Frontal cortex (tissue), 4 donors: ENCODE measurements around the gene OSCP1. TPM values are rescaled to one million over a fixed set of nuclear protein-coding genes. Genes with fewer than 3 reads are reported as not detected.

Source experiments
- DNase-seq, 2 donors: peaks; one replicate each; pipeline ENCODE4 v3.0.0; 2012; ENCODE audit warnings: low spot score in 2 of 2
- FAIRE-seq: peaks from 2 replicates; lab custom pipeline; 2012; peaks lifted over from hg19 to GRCh38; lab: Jason Lieb, UNC
- total RNA-seq: library from RNA; depleted of rRNA; stranded (reverse); fragments of >200 nt; gene quantifications from one replicate; pipeline ENCODE4 v1.2.3, GENCODE V29; 2014
- donor health status: control.
- donor health status: control.
- donor health status: control.

The OSCP1 gene
- total RNA-seq, 1 donor from 2014 or later: 20.8 TPM

DNA sequence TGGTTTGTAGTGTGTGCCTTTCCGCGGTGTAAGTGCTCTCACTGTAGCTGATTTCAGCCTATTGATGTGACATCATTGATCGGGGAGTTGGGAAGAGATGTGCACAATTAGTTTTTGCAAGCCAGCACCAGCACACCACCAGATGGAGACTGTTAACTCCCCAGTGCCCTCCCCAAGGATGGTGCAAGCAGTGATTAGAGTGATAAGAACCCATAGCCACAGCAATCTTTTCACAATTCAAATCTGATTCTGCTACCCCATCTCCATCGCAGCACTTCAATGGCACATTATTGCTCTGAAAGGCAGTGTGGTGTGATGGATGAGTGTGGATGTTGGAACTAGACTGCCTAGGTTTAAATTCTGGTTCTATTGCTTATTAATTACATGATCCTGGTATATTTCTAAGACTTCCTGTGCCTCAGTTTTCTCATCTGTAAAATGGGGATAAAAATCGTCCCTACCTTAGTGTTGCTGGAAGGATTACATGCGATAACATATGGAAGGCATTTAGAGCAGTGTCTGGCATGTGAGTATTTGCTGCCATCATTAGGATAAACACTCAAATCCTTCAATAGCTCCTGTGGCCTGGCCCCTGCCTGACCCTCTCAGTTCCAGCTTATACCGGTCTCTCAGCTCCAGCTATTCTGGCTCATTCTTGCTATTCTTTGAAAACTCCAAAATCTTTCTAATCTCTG is 25.8 kb upstream of the OSCP1 start:
- FAIRE-seq (no peak), DNase-seq (no peak)

DNA sequence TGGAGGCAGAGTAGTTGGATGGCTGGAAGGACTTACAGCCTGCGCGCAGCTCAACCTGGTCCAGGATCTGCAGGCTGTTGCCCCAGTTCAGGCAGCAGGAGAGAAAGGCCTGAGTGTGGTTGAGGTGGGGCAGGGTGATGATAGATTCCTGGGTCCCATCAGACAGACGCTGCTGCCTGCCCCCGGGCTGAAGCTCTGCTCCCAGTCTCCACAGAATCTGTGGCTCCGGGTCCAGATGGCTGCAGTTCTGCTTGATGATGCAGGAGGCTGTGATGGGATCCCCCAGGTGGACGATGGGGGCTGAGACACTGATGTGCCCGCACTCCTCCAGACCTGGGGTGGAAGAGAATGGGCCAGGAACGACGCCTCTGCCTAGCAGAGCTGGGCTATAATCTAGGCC is 25.1 kb upstream of the OSCP1 start:
- FAIRE-seq (no peak), DNase-seq (no peak)

DNA sequence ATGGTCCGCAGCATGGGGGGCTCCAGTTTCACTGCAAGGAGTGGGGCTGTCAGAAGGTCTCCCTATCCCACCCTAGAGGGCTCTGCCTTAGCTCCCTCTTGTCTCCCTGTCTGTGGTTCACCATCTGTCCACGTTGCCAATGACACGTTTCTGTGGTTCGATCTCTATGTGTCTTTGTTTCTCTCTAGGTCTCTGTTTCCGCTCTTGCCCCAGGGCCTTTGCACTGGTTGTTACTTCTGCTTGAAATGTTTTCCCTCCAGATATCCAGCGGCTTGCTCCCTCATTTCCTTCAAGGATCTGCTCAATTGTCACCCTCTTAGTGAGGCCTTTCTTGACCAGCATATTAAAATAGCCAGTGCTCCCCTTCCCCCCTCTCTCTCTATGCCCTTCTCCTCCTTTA is 22.4 kb upstream of the OSCP1 start:
- DNase-seq (no peak), FAIRE-seq (no peak)

DNA sequence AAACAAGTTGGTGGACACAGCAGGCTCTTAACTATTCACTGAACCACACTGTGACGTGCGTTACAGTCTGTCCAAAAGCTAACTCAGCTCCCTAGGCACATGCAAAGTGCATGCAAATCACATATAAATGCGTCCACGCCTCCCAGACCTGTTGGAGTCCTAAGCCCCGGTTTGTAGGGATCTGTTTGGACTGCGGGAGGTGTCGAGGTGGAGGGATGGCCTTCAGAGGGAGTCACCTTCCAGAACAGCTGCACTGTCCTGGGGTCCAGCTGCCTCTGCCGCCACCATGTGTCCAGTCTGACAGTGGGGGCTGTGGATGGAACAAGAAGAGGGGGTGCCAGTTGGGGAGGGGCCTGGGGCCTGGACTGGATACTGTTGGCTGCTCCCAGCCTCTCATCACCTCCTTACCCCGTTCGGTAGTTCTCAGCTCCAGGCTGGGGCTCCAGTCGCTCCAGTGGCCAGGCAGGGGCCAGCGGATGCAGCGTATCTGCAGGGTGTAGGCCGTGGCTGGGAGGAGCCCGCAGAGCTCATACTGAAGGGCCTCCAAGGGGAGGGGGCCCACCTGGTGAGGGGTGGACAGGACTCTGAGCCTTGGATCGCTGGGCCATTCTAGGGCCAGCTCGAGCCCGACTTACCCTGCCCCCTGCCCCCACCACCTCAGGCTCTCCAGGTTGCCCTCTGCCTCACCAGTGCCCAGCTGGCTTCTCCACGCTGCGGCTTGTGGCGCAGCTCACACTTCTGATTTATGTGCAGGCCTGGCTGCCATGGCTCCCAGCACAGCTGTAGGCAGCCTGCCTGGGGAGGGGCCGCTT is 21.8 kb upstream of the OSCP1 start:
- DNase-seq (no peak), FAIRE-seq (no peak)

DNA sequence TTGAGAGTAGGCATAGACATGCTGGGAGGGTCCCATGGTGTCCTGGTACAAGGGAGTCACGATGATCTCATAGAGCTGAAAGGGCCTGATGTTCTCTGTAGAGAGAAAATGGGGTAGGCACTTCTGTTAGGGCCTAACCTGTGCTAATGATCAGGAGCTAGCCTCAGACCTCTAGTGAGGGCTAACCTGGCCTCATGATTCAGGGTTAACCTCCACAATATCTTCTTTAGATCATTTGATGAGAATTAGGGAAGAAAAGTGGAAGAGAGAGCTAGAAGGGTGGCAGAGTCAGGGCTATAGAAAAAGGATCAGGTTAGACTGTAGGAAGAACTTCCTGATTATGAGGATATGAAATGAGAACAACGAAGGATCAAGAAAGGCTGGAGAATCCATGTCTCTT is 18.9 kb upstream of the OSCP1 start:
- no peak for FAIRE-seq
- no peak for DNase-seq

DNA sequence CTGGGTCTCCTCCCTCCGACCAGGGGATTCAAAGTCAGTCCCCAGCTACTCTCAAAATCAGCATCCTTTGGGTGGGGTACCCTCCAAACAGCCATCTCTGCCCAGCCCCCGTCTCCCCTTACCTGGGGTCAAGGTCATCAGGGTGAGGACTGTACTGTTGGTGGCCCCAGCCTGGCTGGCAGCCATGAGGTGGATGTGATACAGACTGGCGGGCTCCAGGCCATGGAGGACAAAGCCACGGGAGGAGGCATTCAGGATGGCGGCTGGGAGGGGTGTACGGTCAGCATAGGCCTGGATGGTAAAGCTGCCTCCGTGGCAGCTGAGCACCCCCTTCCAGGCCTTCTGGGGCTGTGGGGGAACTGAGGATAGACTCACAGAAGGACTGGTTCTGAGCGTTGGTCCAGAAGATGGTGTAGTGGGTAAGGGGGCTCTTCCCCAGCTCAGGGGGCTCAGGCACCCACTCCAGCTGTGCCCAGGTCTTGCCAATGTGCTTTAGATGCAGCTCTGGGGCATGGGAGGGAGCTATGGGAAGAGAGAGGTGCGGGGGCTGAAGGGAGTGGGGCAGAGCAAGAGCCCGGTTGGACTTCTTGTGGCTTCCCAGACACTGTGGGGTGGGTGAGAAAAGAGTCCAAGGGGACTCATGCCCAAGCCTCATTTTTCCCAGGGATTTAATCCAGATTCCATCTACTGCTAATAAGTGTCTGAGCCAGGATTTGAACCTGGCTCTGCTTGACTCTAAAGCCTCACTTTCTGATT is 17.6 kb upstream of the OSCP1 start:
- DNase-seq (no peak), FAIRE-seq (no peak)

DNA sequence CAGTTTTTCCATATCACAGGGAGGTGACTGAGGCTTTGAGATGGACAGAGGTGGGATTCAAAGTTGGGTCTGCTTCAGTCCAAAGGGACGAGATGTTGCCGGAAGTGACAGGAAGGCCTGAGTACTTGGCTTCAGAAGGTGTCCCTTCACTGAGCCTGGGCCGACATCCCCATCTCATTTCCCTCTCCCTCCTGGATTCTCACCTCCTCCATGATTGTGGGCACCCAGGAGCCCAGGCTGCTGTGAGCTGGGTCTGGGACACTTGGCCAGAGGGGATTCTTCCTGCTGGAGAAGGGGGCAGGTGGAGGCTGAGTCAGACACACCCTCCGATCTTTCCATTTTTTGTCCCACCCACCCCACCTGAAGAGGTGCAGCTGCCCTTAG is 16.8 kb upstream of the OSCP1 start:
- FAIRE-seq (no peak), DNase-seq (no peak)

DNA sequence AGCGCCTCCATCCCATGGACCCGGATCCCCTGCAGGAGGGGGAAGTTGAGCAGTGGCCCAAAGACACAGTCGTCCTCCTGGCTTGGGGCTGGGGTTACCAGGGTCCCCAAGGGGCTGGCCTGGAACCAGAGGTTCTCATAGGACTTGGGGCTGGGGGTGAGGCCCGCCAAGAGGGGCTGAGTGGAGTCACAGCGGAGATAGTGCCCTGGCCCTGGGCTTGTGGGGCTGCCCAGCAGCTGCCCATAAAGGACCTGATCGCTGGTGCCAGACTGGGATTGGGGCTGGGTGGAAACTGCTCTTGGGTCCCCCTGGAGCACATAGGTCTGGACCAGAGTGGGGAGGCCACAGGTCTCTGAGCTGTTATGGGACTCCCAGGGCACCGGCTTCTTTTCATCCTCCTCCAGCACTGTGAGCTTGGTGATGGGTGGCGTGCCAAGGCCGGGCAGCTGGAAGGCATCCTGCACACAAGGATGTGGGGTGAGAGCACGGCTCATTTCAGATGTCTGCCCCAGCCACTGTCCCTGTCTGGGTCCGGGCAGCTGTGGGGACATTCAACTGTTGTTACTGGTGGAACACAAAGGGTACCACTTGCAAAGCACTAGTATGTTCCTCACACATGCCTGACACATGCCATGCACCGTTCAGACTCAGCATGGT is 16.2 kb upstream of the OSCP1 start:
- DNase-seq (no peak), FAIRE-seq (no peak)

DNA sequence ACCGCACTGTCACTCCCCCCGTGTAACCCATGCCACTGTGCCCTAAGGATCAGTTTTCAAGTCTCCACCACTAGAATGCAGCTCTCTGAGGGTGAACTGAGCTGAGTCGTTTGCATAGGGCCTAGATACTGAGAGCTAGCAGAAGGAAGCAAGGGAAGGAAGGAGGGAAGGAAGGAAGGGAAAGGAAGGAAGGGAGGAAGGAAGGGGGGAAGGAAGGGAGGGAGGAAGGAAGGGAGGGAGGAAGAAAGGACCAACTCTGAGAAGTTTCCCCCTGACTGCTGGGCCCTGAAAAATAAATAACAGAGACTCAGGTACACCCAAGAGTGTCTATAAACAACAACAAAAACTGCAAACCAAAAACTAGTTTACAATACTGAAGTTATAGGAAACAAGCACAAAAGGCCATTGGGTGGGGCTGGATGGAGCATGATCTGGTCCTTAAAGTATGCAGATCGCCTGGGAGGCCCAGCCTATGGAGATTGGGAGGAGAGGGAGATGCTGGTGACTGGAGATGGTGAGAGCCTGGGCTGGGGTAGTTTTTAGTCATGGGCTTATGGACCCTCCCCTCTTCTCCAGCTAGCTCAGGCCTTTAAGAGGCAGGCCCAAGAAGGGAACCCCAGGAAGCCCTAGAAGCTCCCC is 15.6 kb upstream of the OSCP1 start:
- DNase-seq: no peak
- no peak for FAIRE-seq

DNA sequence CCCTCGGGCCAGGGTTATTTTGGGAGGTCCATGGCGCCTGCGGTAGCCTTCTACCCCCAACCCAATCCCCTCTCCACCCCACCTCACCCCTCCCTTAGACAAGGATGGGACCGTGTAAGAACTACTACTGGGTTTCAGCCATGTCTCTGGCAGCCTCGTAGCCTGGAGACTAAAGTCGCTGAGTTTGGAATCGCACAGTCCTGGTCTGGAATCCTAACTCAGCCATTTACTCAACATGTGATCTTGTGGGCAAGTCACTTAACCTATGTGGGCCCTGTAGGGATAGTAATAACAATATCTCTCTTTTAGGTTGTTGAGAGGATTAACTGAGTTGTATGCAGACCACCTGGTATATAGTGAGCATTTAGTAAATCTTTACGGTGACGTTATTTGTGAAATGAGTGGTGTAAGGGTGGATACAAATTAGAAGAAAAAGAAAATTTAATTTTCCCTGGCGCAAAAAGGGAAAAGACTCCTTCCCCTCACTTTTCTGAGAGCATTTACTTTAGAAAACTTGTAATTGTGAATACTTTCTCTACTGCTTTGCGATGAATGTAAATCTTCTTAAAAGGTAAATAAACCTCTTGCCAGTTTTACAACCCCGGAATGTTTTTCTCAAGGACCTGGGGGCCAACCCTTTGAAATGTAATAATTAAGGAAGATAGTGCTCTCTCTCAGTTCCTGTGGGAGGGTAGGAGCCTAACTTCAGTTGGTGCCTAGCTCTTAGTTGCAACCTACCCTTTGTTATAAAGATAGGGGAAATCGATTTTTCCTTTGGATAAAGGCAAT is 14.5 kb upstream of the OSCP1 start:
- peak in 1 of 2 donors; percentile 34 for DNase-seq
- no peak for FAIRE-seq

DNA sequence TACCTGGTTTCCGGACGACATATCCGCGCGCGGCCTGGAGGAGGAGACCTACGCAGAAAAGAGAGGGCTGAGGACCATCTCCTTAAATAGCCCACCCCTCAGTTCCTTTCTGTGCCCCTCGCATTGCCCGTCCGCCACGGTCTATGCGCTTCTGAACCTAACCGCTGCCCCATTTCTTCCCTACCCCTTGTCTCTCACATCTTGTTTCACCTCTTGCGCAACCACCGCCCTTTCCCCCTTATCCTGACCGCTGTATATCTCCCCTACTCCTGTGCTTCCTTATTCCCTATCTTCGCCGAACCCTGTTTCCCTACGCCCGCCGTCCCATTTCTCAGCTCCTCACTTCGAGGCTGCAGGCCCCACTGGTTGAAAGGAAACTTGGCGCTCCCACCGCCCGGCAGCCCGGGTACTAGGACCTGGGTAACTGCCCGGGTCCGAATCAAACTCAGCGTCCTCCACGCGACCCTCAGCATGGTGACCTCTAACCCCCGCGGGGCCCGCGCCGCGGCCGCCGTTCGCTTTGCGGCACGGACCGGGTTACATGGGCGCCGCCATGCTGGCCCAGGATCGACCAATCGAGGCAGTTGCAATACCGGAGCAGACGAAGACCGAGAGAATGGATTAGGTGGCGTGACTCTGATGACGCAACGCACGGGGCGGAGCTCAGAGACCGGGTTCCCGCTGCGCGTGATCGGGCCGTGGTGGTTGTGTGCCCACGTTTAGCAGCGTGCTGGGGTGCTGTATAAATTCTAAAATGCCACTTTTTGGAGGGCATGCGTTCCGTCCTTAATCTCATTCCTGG is 13.8 kb upstream of the OSCP1 start, which contains the start of gene MRPS15:
Gene MRPS15 (minus strand): TSS at position 582 of the 802 bp plus-strand sequence. CDS start 109 bp downstream, at position 473.
- DNase-seq (peak; percentile 87 to 97), FAIRE-seq (peak; percentile 21)

DNA sequence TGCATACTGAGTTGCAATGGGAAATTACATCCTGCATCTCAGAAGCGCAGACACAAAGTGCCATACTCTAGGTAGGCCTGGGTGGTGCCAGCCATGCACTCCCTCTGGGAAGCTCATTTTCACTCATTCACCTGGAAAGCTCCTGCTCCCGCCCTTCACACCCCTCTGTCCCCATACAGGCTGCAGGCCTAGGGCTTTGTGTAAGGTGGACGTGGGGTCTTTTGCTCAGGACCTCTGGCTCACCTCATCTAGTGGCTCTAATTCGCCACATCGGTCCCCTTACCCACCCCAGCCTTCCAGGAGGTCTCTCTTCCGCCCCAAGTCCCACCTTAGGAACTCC is 13.2 kb upstream of the OSCP1 start:
- DNase-seq (no peak), FAIRE-seq (no peak)

DNA sequence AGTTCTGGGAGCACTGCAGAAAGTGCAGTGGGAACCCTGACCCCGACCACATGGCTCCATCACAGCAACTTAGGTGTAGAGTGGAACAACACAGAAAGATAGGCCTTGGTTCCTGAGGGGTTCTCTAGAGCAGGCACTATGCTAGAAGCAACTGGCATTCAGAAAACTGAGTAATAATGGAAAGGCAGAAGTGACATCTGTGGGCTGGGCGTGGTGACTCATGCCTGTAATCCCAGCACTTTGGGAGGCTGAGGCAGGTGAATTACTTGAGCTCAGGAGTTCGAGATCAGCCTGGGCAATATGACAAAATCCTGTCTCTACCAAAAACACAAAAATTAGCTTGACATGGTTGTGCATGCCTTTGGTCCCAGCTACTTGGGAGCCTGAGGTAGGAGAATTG is 8.7 kb upstream of the OSCP1 start:
- DNase-seq (no peak), FAIRE-seq (no peak)

DNA sequence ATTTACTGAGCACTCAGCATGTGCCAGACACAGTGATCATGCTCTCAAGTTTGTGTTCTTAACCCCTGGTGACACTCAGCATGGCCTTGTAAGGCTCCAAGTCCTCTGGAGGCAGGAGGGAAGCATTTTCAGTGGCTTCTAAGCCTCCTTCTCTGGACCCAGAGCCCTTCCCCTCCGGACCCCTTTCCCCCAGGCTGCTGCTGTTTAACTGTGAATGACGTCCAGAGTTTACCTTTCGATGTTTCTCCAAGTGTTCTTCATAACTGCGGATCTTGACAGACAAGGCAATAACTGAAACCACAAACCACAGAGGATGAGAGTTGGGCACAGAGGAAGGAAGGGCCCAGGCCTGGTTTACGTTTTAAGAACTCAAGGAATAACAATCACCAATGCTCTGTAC is 7.4 kb upstream of the OSCP1 start:
- no peak for DNase-seq
- no peak for FAIRE-seq

DNA sequence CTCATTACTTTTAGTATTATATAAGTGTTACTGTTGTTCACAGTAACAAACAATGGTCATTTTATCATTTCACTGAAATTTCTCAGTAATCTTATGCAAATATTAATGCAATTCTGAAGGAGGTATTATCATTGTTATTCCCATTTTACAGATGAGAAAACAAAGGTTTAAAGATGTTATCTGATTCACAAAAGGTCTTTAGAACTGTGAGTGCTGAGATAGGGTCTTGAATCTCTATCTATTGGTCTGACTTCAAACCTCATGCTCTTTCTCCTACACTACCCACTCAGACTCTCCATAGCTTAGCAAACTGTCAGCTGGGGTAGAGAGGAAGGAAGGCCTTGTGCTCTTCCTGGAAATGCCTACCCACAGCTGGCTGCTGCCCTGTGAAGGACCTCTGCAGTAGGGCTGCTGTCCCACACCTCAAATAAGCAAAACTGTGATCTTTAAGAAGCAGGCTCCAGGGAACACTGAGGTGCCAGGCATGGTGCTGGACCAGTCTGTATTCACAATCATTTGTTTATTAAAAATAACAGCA is 6.2 kb upstream of the OSCP1 start:
- DNase-seq (no peak), FAIRE-seq (no peak)

DNA sequence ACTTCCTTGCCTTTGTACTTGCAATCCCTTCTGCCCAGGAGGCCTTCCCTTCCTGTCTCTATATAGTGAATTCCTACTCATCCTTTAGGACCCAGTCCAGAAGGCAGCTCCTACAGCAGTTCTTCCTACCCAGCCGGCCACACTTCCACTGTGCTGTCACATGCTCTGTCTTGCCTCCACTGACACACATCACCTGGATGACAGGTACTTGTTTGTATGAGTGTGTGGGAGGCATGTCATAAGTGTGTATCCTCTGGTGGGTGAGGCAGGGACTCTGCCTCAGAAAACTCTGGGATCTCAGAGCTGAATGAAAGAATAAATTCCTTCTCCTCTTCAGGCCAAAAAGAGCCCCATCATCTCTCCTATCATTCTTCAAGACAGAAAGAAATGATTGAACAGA is 5.1 kb upstream of the OSCP1 start:
- DNase-seq: no peak
- no peak for FAIRE-seq

DNA sequence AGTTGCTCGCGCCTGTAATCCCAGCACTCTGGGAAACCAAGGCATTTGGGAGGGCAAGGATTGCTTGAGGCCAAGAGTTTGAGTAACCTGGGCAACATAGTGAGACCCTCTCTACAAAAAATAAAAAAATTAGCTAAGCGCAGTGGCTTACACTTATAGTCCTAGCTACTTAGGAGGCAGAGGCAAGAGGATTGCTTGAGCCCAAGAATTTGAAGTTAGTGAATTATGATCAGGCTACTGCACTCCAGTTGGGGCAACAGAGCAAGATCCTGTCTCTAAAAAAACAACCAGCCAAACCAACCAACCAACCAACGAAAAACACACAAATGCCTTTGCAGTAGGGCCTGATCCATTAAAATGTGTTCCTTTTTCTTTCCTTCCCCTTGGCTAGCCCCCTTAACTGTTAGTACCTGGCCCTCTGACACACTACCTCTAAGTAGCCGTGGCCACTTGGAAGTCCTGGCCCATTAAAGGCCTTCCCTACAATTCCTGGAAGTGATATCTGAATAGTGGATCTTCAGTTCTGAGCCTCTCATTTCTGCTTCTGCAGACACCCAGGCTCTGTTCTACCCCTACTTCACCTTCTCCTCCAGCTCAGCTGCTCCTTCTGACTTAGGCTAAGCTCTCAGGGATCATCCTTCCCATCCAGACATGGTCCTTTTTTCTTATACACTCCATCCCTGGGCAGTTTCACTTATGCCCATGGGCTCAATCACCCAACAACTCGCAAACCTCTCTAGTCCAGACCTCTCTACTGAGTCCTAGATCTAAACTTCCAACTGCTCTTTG is 3.5 kb upstream of the OSCP1 start:
- DNase-seq (no peak), FAIRE-seq (no peak)
